NCI-H2196 (cell line): Measurements from ENCODE around the gene MAPK10.
"Not testable (repeated sequence)": the region's sequence is repeated elsewhere in the genome, so short reads cannot be mapped to it uniquely, and the experiment has no call there.

Experiments
- DNase-seq: peaks from one replicate; lab custom pipeline; 2025; ENCODE audit not compliant: unreplicated experiment; lab: John Stamatoyannopoulos, UW

Gene MAPK10

GRCh38 chr4:86043755-86044592 lies 315.9 kb downstream of the MAPK10 start:
- DNase-seq = peak; percentile 15

GRCh38 chr4:86038037-86038436 lies 321.8 kb downstream of the MAPK10 start:
- DNase-seq = no peak

GRCh38 chr4:86036736-86037135 lies 323.1 kb downstream of the MAPK10 start:
- peak; percentile 2 for DNase-seq

- no peak for DNase-seq
These were observed 324.2 kb downstream of the MAPK10 start for GRCh38 chr4:86035688-86036087.

GRCh38 chr4:86034616-86035015 lies 325.2 kb downstream of the MAPK10 start:
- DNase-seq = no peak

- DNase-seq = no peak
These were observed 326.7 kb downstream of the MAPK10 start for GRCh38 chr4:86033171-86033570.

- no peak for DNase-seq
These were observed 327.3 kb downstream of the MAPK10 start for GRCh38 chr4:86032476-86033022.

GRCh38 chr4:86031927-86032326 lies 327.9 kb downstream of the MAPK10 start:
- DNase-seq = no peak

GRCh38 chr4:86026720-86027119 lies 333.1 kb downstream of the MAPK10 start:
- DNase-seq = no peak

GRCh38 chr4:86021671-86022070 lies 338.2 kb downstream of the MAPK10 start:
- not testable (repeated sequence) for DNase-seq

- DNase-seq = no peak
These were observed 339.9 kb downstream of the MAPK10 start for GRCh38 chr4:86019906-86020305.

GRCh38 chr4:86019362-86019761 lies 340.5 kb downstream of the MAPK10 start:
- no peak for DNase-seq

- no peak for DNase-seq
These were observed 344.2 kb downstream of the MAPK10 start for GRCh38 chr4:86015412-86016350.

- no peak for DNase-seq
These were observed 345.3 kb downstream of the MAPK10 start for GRCh38 chr4:86014599-86014998.

GRCh38 chr4:86013621-86014020 lies 346.2 kb downstream of the MAPK10 start:
- no peak for DNase-seq

GRCh38 chr4:86011117-86011516 lies 348.7 kb downstream of the MAPK10 start:
- DNase-seq = no peak

- no peak for DNase-seq
These were observed 352.8 kb downstream of the MAPK10 start for GRCh38 chr4:86007042-86007441.

GRCh38 chr4:86006057-86006456 lies 353.8 kb downstream of the MAPK10 start:
- no peak for DNase-seq

GRCh38 chr4:86004030-86004429 lies 355.8 kb downstream of the MAPK10 start:
- DNase-seq = no peak

- DNase-seq = no peak
These were observed 358.3 kb downstream of the MAPK10 start for GRCh38 chr4:86001591-86001990.

- DNase-seq = no peak
These were observed 364.5 kb downstream of the MAPK10 start for GRCh38 chr4:85995361-85995760.

- DNase-seq = no peak
These were observed 365.3 kb downstream of the MAPK10 start for GRCh38 chr4:85994576-85994975.
